ENCODE measurements around the gene KRT37. TPM values are rescaled to one million over a fixed set of nuclear protein-coding genes. Genes with fewer than 3 reads are reported as not detected.
A peak's percentile ranks its signal among the peaks of the same experiment; 100 is the strongest.

KRT37 gene
- total and polyA plus RNA-seq, 2 of the 13 experiments (the other 11 are each of a cell fraction or from before 2014, with no cell fraction given), result 0.69 TPM; not detected in 1

- TF ChIP-seq SNAPC4 (CRISPR knock-in tag; IDR thresholded peaks at IDR 0.05) (no peak), ZNF746 (CRISPR knock-in tag; IDR thresholded peaks at IDR 0.05) (no peak), ARNT2 (CRISPR knock-in tag; IDR thresholded peaks at IDR 0.05; ENCODE audit: low read depth) (no peak), ZNF776 (CRISPR knock-in tag; IDR thresholded peaks at IDR 0.05) (no peak), TCF12 (IDR thresholded peaks at IDR 0.05) (no peak), TCF12 (CRISPR knock-in tag; IDR thresholded peaks at IDR 0.05) (peak; percentile 67; the same call in 1 of the 2 replicates), PHB2 (IDR thresholded peaks at IDR 0.05; ENCODE audit: partially characterized antibody) (no peak), ZFP90 (CRISPR knock-in tag; IDR thresholded peaks at IDR 0.05; ENCODE audit: borderline replicate concordance) (no peak), SKI (IDR thresholded peaks at IDR 0.05; ENCODE audit: partially characterized antibody) (peak; percentile 75), PTBP1 (IDR thresholded peaks at IDR 0.05; ENCODE audit: low read depth, low read length, poor library complexity, severe bottlenecking) (no peak), TRIM24 (CRISPR knock-in tag; IDR thresholded peaks at IDR 0.05) (no peak), AKNA (CRISPR knock-in tag; IDR thresholded peaks at IDR 0.05; ENCODE audit: borderline replicate concordance) (0 out of 2 replicates have a peak, but pooled peaks have one; percentile 19), ZNF44 (CRISPR knock-in tag; IDR thresholded peaks at IDR 0.05) (no peak), NFAT5 (CRISPR knock-in tag; IDR thresholded peaks at IDR 0.05) (no peak), ZNF274 (CRISPR knock-in tag; IDR thresholded peaks at IDR 0.05) (no peak)
Measured at GRCh38 chr17:41415833-41416335, 8.5 kb downstream of the KRT37 start (continued).

All from HepG2 (cell line).